Measurements from ENCODE around the gene STK17B. TPM values are rescaled to one million over a fixed set of nuclear protein-coding genes. Genes with fewer than 3 reads are reported as not detected.

STK17B gene
- total RNA-seq, 2 experiments from 2014 or later: 95.0 to 148 TPM

DNA sequence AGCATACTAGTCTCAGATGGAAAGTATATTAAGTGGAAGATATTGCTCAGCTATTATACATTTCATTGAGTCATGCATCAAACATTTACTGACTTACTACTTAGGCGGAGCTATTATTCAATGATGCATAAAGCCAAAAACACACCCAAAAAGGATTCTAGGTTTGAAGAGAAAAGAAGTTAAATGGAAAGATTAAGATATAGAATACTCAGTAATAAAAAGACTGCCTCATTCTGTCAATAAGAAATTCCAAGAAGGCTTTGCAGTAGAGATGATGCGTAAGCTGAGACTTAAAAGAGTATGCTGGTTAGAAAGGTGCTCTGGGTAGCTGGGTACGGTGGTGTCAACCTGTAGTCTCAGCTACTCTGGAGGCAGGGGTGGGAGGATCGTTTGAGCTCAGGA, 27.6 kb downstream of the STK17B start:
- peaks cover 9% of the 10 kb centered on the region; the same call in 1 of the 2 replicates for H4K20me1 ChIP-seq (ENCODE audit: insufficient read depth, low read length)
- CTCF ChIA-PET (ENCODE audit: unreplicated experiment): no interaction called here

DNA sequence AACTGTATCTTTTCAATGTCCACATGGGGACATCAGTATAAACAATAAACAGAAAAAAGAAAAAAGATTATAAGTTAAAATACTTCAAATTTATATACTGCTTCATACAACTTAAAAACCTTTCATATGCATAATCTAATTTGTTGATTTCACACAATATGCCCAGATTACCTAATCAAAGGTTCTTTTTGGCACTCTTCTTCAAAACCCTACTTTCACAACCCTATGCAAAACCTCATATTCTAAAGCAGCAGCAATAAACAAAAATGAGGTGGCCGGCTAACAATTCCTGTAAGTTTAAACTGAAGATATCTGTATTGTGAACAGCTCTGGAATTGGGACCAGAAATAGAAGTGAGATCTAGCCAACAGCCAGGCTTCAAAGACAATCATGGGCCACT, 28.6 kb downstream of the STK17B start:
- H2AFZ ChIP-seq (ENCODE audit: low read length): no peak overlapping the region
- ChIA-PET POLR2A (interaction anchor here (1.1 to 2.1 kb wide), 3 partner anchors 14 to 139 kb away, joined by 3 to 4 read pairs (median 3); no protein-coding TSS in a partner anchor), CTCF (ENCODE audit: unreplicated experiment) (no interaction called here)
- DNase-seq (ENCODE audit: low spot score): no peak
- no TSS peak for BruUV-seq (replicated peaks)
- H3K79me2 ChIP-seq (ENCODE audit: insufficient read depth, low read depth, low read length): peaks cover 65% of the 10 kb centered on the region; the same call in 1 of the 2 replicates
- no peaks in the 10 kb centered on the region for H3K4me1 ChIP-seq (ENCODE audit: insufficient read depth, low read length, poor library complexity, severe bottlenecking)
- peaks cover 97% of the 10 kb centered on the region for H3K36me3 ChIP-seq (ENCODE audit: insufficient read depth, low read length)
- H3K27ac ChIP-seq (ENCODE audit: low read depth, low read length, poor library complexity, severe bottlenecking): no peak overlapping the region
- H3K4me3 ChIP-seq (ENCODE audit: low read depth, low read length, poor library complexity, severe bottlenecking): no peak overlapping the region
- intact Hi-C loops (cut with micrococcal nuclease; ENCODE audit: unreplicated experiment): no loop called here
- no peak overlapping the region for H3K4me2 ChIP-seq (ENCODE audit: low read length)
- TF ChIP-seq, protein P1, sequence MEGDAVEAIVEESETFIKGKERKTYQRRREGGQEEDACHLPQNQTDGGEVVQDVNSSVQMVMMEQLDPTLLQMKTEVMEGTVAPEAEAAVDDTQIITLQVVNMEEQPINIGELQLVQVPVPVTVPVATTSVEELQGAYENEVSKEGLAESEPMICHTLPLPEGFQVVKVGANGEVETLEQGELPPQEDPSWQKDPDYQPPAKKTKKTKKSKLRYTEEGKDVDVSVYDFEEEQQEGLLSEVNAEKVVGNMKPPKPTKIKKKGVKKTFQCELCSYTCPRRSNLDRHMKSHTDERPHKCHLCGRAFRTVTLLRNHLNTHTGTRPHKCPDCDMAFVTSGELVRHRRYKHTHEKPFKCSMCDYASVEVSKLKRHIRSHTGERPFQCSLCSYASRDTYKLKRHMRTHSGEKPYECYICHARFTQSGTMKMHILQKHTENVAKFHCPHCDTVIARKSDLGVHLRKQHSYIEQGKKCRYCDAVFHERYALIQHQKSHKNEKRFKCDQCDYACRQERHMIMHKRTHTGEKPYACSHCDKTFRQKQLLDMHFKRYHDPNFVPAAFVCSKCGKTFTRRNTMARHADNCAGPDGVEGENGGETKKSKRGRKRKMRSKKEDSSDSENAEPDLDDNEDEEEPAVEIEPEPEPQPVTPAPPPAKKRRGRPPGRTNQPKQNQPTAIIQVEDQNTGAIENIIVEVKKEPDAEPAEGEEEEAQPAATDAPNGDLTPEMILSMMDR (conservative IDR thresholded peaks at IDR 0.05; ENCODE audit: low read length): no peak
- TF ChIP-seq EZH2phosphoT487 (IDR thresholded peaks at IDR 0.05; ENCODE audit: borderline replicate concordance, low read depth, low read length): no peak
- H4K20me1 ChIP-seq (ENCODE audit: insufficient read depth, low read length): peaks cover 9% of the 10 kb centered on the region; the same call in 1 of the 2 replicates
- no peaks in the 10 kb centered on the region for H3K9me2 ChIP-seq (ENCODE audit: insufficient read depth, low read length)
- no peaks in the 10 kb centered on the region; the same call in 1 of the 2 replicates for H3K9me3 ChIP-seq (ENCODE audit: low read length)

More for the DNA sequence above, 27.6 kb downstream of the STK17B start:
- H3K27ac ChIP-seq (ENCODE audit: low read depth, low read length, poor library complexity, severe bottlenecking): no peak overlapping the region
- H2AFZ ChIP-seq (ENCODE audit: low read length): no peak overlapping the region
- H3K4me2 ChIP-seq (ENCODE audit: low read length): no peak overlapping the region
- no TSS peak for BruUV-seq (replicated peaks)
- no peaks in the 10 kb centered on the region for H3K4me1 ChIP-seq (ENCODE audit: insufficient read depth, low read length, poor library complexity, severe bottlenecking)
- no peaks in the 10 kb centered on the region for H3K9me3 ChIP-seq (ENCODE audit: low read length)
- H3K9me2 ChIP-seq (ENCODE audit: insufficient read depth, low read length): no peaks in the 10 kb centered on the region
- H3K36me3 ChIP-seq (ENCODE audit: insufficient read depth, low read length): peaks cover 96% of the 10 kb centered on the region
- H3K4me3 ChIP-seq (ENCODE audit: low read depth, low read length, poor library complexity, severe bottlenecking): no peak overlapping the region
- no peak for DNase-seq (ENCODE audit: low spot score)
- TF ChIP-seq, protein P1 (conservative IDR thresholded peaks at IDR 0.05; ENCODE audit: low read length): no peak
- no peak for TF ChIP-seq EZH2phosphoT487 (IDR thresholded peaks at IDR 0.05; ENCODE audit: borderline replicate concordance, low read depth, low read length)
- intact Hi-C loops (cut with micrococcal nuclease; ENCODE audit: unreplicated experiment): no loop called here
- peaks cover 74% of the 10 kb centered on the region for H3K79me2 ChIP-seq (ENCODE audit: insufficient read depth, low read depth, low read length)
- POLR2A ChIA-PET: interaction anchor here (0.6 to 2.1 kb wide), 5 partner anchors 14 to 508 kb away, joined by 3 to 6 read pairs (median 4); no protein-coding TSS in a partner anchor

DNA sequence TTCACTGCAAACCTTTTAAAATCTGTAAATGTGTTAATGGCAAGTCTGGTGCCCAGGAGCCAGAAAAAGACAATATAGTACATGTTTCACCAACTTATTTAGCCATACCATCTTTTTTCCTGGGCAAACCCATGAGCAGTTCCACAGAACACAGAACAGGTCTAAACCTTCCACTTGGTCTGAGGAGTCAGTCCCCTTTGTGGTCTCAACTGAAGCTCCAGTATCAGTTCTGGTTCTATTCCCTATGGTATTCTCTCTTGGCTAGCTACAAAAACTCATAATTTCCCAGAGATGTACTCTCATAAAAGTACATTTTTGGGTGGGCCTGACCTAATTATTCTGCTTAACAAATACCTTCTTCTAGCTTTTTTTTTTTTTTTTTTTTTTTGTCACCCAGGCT, 31.2 kb downstream of the STK17B start:
- Histone ChIP-seq H4K20me1 (ENCODE audit: insufficient read depth, low read length) (peaks cover 3% of the 10 kb centered on the region; the same call in 1 of the 2 replicates), H3K4me1 (ENCODE audit: insufficient read depth, low read length, poor library complexity, severe bottlenecking) (no peaks in the 10 kb centered on the region), H3K4me2 (ENCODE audit: low read length) (no peak overlapping the region), H3K27ac (ENCODE audit: low read depth, low read length, poor library complexity, severe bottlenecking) (no peak overlapping the region), H3K36me3 (ENCODE audit: insufficient read depth, low read length) (peaks cover 98% of the 10 kb centered on the region), H3K4me3 (ENCODE audit: low read depth, low read length, poor library complexity, severe bottlenecking) (no peak overlapping the region), H3K9me3 (ENCODE audit: low read length) (no peaks in the 10 kb centered on the region; the same call in 1 of the 2 replicates), H2AFZ (ENCODE audit: low read length) (no peak overlapping the region), H3K9me2 (ENCODE audit: insufficient read depth, low read length) (no peaks in the 10 kb centered on the region), H3K79me2 (ENCODE audit: insufficient read depth, low read depth, low read length) (peaks cover 50% of the 10 kb centered on the region; the same call in 1 of the 2 replicates)
- TF ChIP-seq, protein P1 (conservative IDR thresholded peaks at IDR 0.05; ENCODE audit: low read length): no peak
- no peak for TF ChIP-seq EZH2phosphoT487 (IDR thresholded peaks at IDR 0.05; ENCODE audit: borderline replicate concordance, low read depth, low read length)
- POLR2A ChIA-PET: interaction anchor here (0.6 to 1.6 kb wide), 4 partner anchors 17 to 379 kb away, joined by 3 to 5 read pairs (median 4); no protein-coding TSS in a partner anchor
- intact Hi-C loops (cut with micrococcal nuclease; ENCODE audit: unreplicated experiment): loop anchor here (1.0 kb wide), 1 partner anchor 10 kb away; no protein-coding TSS in a partner anchor
- DNase-seq (ENCODE audit: low spot score): no peak
- no TSS peak for BruUV-seq (replicated peaks)
- CTCF ChIA-PET (ENCODE audit: unreplicated experiment): no interaction called here

Data from OCI-LY7 (cell line).